Nephron (organoid): Measurements from ENCODE around the gene PLA2G4D.

Experiments used
- H3K27ac Mint-ChIP-seq, 3 experiments: 2 replicates each; pipeline ENCODE4 v1.8.0; 2020; ENCODE audit warnings: mixed read lengths in 3 of 3, mild to moderate bottlenecking in 2 of 3, moderate library complexity in 1 of 3
- H3K27me3 Mint-ChIP-seq: 2 replicates; pipeline ENCODE4 v1.8.0; 2021; ENCODE audit warnings: low read depth, mild to moderate bottlenecking, moderate library complexity, mixed read lengths
- H3K36me3 Mint-ChIP-seq: 2 replicates; pipeline ENCODE4 v1.8.0; 2020; ENCODE audit warnings: low read depth, mixed read lengths
- H3K4me1 Mint-ChIP-seq: 2 replicates; pipeline ENCODE4 v1.8.0; 2020; ENCODE audit warnings: mixed read lengths
- H3K4me3 Mint-ChIP-seq, 3 experiments: 2 replicates each; pipeline ENCODE4 v1.8.0; 2020; ENCODE audit warnings: mild to moderate bottlenecking in 3 of 3, mixed read lengths in 3 of 3, moderate library complexity in 2 of 3
- H3K9me3 Mint-ChIP-seq: 2 replicates; pipeline ENCODE4 v1.8.0; 2020; ENCODE audit warnings: mixed read lengths
- CTCF ChIP-seq, 3 experiments: fragments of 200-600 bp; sonication (generic); IDR thresholded peaks; one replicate each; pipeline ENCODE4 v1.5.0; 2021; ENCODE audit warnings: antibody characterized with exemption in 3 of 3; ENCODE audit not compliant: unreplicated experiment in 3 of 3

The PLA2G4D gene

GRCh38 chr15:42078903-42079302 lies 15.5 kb downstream of the PLA2G4D start:
- Mint-ChIP-seq H3K4me1 (peaks cover 6% of the 10 kb centered on the region), H3K36me3 (no peaks in the 10 kb centered on the region), H3K27ac (no peak overlapping the region), H3K9me3 (no peaks in the 10 kb centered on the region), H3K4me3 (no peak overlapping the region), H3K27me3 (peaks cover 36% of the 10 kb centered on the region)
- no peak for TF ChIP-seq CTCF (IDR thresholded peaks at IDR 0.05; ENCODE audit: unreplicated experiment in 3 of 3)

GRCh38 chr15:42077689-42078088 lies 16.7 kb downstream of the PLA2G4D start:
- Mint-ChIP-seq H3K4me3 (no peak overlapping the region), H3K36me3 (no peaks in the 10 kb centered on the region), H3K27me3 (peaks cover 31% of the 10 kb centered on the region), H3K4me1 (peaks cover 6% of the 10 kb centered on the region), H3K27ac (no peak overlapping the region), H3K9me3 (no peaks in the 10 kb centered on the region)
- no peak for TF ChIP-seq CTCF (IDR thresholded peaks at IDR 0.05; ENCODE audit: unreplicated experiment in 3 of 3)

- no peak for TF ChIP-seq CTCF (IDR thresholded peaks at IDR 0.05; ENCODE audit: unreplicated experiment in 3 of 3)
- H3K9me3 Mint-ChIP-seq = no peaks in the 10 kb centered on the region
- no peak overlapping the region for H3K27ac Mint-ChIP-seq
- H3K4me3 Mint-ChIP-seq = no peak overlapping the region
- H3K36me3 Mint-ChIP-seq = no peaks in the 10 kb centered on the region
- peaks cover 12% of the 10 kb centered on the region for H3K27me3 Mint-ChIP-seq
- H3K4me1 Mint-ChIP-seq = peaks cover 6% of the 10 kb centered on the region
Observed at GRCh38 chr15:42073418-42073817, 20.9 kb downstream of the PLA2G4D start.

- H3K4me1 Mint-ChIP-seq = peaks cover 10% of the 10 kb centered on the region
- peaks cover 2% of the 10 kb centered on the region for H3K9me3 Mint-ChIP-seq
- no peak overlapping the region for H3K27ac Mint-ChIP-seq
- TF ChIP-seq CTCF (IDR thresholded peaks at IDR 0.05; ENCODE audit: unreplicated experiment in 3 of 3) = no peak
- H3K27me3 Mint-ChIP-seq = peaks cover 9% of the 10 kb centered on the region
- no peaks in the 10 kb centered on the region for H3K36me3 Mint-ChIP-seq
- H3K4me3 Mint-ChIP-seq = no peak overlapping the region
Observed at GRCh38 chr15:42072141-42072685, 22.1 kb downstream of the PLA2G4D start.

GRCh38 chr15:42071717-42072116 lies 22.6 kb downstream of the PLA2G4D start:
- no peaks in the 10 kb centered on the region for H3K36me3 Mint-ChIP-seq
- no peak overlapping the region for H3K27ac Mint-ChIP-seq
- H3K9me3 Mint-ChIP-seq = peaks cover 4% of the 10 kb centered on the region
- peaks cover 11% of the 10 kb centered on the region for H3K4me1 Mint-ChIP-seq
- H3K27me3 Mint-ChIP-seq = peaks cover 9% of the 10 kb centered on the region
- H3K4me3 Mint-ChIP-seq = no peak overlapping the region
- TF ChIP-seq CTCF (IDR thresholded peaks at IDR 0.05; ENCODE audit: unreplicated experiment in 3 of 3) = no peak

- no peaks in the 10 kb centered on the region for H3K36me3 Mint-ChIP-seq
- TF ChIP-seq CTCF (IDR thresholded peaks at IDR 0.05; ENCODE audit: unreplicated experiment in 3 of 3) = no peak
- H3K9me3 Mint-ChIP-seq = peaks cover 6% of the 10 kb centered on the region
- H3K27ac Mint-ChIP-seq = no peak overlapping the region
- peaks cover 18% of the 10 kb centered on the region for H3K4me1 Mint-ChIP-seq
- no peak overlapping the region for H3K4me3 Mint-ChIP-seq
- peaks cover 16% of the 10 kb centered on the region for H3K27me3 Mint-ChIP-seq
Observed at GRCh38 chr15:42070976-42071350, 23.4 kb downstream of the PLA2G4D start.
